Measurements from ENCODE around the gene PLCD1.

PLCD1 gene

GRCh38 chr3:37961622-37962431, 67.6 kb downstream of the PLCD1 start:
- no peaks in the 10 kb centered on the region for H3K27me3 ChIP-seq (ENCODE audit: insufficient read depth, low read length)
- no peaks in the 10 kb centered on the region for H3K36me3 ChIP-seq (ENCODE audit: insufficient read depth, low read length)
- no peak overlapping the region for H3K27ac ChIP-seq (ENCODE audit: low read depth, low read length)
- H3K4me3 ChIP-seq (ENCODE audit: low read depth, low read length): no peak overlapping the region
- no peak overlapping the region for H2AFZ ChIP-seq (ENCODE audit: low read length, unreplicated experiment)
- peaks cover 6% of the 10 kb centered on the region for H3K4me1 ChIP-seq (ENCODE audit: control insufficient read depth, insufficient read depth, low read length, unreplicated experiment)
- no peaks in the 10 kb centered on the region for H3K79me2 ChIP-seq (ENCODE audit: control insufficient read depth, insufficient read depth, low read length, unreplicated experiment)

DNA sequence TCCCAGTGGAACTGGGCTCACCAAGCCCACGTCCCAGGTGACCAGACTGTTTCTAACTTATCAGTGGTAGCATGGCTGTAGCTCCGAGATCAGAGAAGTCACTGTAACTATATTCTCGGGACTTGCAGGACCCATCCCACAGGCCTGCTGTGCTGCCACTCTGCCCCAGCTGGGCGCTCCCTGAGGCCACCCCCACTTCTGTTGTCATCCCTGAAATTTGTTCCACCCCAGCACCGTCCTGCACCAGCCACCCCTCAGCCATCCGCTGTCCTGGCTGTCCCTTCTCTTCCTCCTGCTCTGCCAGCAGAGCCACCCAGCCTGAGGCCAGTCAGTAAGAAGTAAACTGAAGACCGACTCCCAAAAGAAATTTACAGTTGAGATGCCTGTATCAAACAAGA, 71.9 kb downstream of the PLCD1 start:
- Histone ChIP-seq H3K79me2 (ENCODE audit: control insufficient read depth, insufficient read depth, low read length, unreplicated experiment) (no peaks in the 10 kb centered on the region), H3K36me3 (ENCODE audit: insufficient read depth, low read length) (peaks cover 7% of the 10 kb centered on the region), H3K27me3 (ENCODE audit: insufficient read depth, low read length) (no peaks in the 10 kb centered on the region), H3K27ac (ENCODE audit: low read depth, low read length) (no peak overlapping the region), H2AFZ (ENCODE audit: low read length, unreplicated experiment) (no peak overlapping the region), H3K4me3 (ENCODE audit: low read depth, low read length) (no peak overlapping the region), H3K4me1 (ENCODE audit: control insufficient read depth, insufficient read depth, low read length, unreplicated experiment) (no peaks in the 10 kb centered on the region)

Data from ACC112 (cell line).